HK-2 (cell line): Measurements from ENCODE around the gene SPEN.

Source experiments
- DNase-seq: peaks from one replicate; pipeline ENCODE4 v3.0.0-alpha.2; 2018; ENCODE audit not compliant: unreplicated experiment

SPEN gene

DNA sequence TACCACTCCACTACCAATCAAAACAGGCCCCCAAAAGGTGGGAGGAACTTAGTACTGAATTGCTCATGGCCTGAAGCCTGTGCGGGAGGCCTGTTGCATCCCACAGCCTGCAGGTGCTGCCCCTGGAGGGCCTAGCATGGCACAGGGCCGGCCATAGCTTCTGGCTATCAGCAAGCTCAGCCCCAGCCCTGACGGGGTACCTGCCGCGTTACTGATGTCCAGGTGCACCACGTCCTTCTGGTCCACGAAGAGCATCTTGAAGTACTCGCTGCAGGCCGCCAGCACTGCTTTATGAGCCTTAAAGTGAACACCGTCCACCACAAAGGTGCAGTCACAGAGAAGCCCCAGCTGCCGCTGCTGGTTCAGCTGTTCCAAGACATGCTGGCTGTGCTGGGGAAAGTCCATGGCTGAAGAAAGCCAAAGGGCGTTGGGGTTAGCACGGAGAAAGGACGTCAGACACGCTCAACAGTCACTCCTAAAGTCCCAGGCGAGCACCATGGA is 100.6 kb downstream of the SPEN start:
- no peak for DNase-seq

- peak; percentile 87 for DNase-seq
Observed at GRCh38 chr1:15948595-15949452, 101.3 kb downstream of the SPEN start.

- peak; percentile 93 for DNase-seq
Observed at GRCh38 chr1:15949453-15950245, 102.1 kb downstream of the SPEN start.

DNA sequence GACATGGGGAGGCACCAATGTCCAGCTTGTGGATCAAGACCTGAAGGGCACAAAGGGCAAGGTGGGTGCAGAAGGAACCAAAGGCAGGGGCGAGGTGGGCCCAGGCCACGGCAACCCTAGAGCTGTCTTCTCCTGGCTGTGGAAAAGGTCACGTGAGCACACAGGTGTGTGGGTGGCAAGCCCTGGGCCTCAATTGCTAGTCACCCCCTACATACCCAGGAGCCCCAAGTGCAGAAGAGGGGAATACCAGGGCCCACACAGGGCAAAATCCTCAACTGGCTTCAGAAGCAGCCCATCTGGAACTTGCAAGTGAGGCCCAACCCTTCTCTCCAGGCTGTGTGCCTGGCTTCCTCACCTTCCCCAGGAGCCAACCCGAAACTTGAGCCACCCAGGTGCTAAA is 102.8 kb downstream of the SPEN start:
- DNase-seq, result no peak

- DNase-seq, result no peak
Observed at GRCh38 chr1:15950763-15951295, 103.3 kb downstream of the SPEN start.

GRCh38 chr1:15951341-15952153 is 104.0 kb downstream of the SPEN start:
- DNase-seq, result no peak

- peak; percentile 87 for DNase-seq
Observed at GRCh38 chr1:15952317-15953258, 105.1 kb downstream of the SPEN start.

DNA sequence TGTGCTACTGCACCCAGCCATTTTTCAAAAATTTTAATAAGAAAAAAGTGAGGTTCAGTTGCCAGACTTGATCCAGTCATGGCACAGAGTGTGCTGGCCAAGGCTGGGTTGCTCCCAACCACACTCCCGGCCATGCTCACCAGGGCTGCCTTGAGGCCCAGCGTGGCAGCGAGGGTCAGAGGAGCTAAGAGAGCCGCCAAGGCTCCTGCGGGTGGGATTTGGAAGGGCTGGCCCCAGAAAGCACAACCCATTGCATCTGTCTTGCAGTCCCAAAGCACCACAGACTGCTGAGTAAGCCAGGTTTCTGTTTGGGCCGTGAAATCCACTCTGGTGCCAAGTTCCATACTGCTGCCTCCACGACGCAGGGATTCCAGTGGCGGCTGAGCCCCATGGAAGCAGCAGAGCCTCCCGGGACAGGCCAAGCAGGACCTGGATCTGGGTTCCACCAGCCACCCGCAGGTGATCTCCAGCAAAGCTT is 105.8 kb downstream of the SPEN start:
- no peak for DNase-seq

DNA sequence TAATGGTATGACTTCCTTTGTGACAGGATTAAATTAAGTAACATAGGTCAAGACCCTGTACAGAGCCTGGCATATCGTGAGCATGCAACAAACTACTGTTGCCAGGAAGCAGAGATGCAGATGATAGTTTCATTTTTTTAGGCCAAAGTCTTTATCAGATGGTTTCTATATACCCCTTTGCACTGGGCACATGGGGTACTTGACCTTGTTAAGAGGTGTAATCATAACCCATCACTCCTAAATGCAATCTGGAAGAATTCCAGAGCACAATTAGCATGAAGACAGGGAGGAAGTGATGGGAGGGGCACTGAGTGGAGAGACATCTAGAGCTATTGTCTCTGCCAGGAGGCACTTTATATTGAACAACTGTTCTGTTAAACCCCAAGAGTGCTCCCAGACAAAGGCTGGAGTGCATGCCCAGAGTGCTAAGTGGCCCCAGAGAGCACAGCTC is 106.3 kb downstream of the SPEN start:
- no peak for DNase-seq

- DNase-seq, result no peak
Observed at GRCh38 chr1:15954316-15954715, 106.8 kb downstream of the SPEN start.

DNA sequence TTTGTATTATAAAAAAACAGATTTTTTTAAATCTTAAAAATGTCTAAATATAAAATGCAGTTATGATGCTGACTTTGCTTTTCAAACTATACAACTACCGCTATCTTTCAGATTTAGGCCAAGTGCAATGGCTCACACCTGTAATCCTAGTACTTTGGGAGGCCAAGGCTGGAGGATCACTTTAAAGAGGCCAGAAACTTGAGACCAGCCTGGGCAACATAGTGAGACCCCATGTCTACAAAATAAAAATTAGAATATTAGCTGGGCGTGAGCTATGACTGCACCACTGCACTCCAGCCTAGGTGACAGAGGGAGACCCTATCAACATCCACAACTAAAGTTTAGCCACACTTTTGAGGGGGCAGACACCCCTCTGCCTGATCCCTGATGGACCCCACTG is 108.0 kb downstream of the SPEN start:
- DNase-seq, result no peak

DNA sequence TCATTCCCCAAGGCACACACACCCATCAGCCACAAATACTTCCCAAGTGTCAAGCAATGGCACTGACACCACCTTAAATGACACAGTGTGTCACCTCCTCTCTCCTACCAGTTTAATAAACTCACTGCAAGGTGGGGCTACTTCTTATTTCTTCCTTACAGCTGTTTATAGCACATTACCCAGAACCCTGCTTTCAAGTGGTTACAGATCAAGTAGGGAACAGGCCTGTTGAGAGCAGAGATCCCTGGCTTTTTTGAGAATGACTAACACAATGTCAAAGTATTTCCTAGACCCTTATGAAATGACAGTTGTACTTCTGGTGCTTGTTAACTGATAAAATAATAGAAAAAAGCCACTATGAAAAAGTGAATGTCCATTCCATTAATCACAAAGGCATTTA is 108.6 kb downstream of the SPEN start:
- DNase-seq, result no peak

DNA sequence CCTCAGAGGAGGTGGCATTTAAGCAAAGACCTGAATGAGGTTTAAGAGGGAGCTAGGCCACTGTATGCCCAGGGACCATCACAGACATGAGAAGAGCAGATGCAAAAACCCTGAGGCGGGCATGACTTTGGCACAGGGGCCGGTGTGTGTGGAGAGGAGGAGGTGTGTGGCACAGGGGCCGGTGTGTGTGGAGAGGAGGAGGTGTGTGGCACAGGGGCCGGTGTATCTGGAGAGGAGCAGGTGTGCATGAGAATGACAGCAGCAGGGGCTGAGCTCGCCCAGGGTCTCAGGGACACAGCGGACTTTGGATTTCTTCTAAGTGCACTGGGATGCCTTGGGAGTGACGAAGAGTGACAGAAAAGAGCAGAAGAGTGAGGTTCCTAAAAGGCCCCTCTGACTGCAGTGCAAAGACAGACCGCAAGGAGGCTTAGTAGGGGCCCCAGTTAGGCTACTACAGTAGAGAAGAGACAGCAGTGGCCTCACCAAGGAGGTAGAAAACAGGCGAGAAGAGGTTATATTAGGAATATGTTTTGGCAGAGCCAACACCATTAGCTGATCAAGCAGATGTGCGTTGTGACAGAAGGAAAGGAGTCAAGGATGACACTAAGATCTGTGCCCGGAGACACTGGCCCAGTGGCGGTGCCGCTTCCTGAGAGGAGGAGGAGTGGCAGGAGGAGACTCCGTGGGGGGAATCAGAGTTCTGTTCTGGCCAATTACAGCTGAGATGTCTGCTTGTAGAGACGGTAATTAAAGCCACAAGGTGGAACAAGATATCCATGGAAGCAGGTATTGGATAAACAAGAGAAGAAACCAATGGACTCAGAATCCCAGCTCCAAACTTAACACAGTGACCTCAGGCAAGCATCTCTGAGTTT is 110.0 kb downstream of the SPEN start:
- no peak for DNase-seq

DNA sequence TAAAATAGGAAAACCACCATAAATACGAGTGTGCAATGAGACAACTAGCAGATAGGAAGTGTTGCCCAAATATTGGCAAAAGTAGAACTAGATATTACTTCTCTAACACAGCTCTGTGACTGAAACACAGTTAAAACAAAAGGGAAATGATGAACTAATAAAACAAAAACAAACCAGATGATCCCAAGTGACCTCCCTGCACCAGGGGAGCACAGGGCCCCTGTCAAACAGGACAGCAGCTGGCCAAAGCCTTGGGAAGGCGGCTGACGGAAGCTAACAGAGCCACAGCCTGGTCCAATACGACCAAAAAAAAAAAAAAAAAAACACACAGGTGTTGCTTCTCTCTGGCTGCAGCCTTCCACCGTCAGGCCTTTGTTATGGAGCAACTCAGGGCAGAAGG is 110.6 kb downstream of the SPEN start:
- DNase-seq, result no peak

- DNase-seq, result no peak
Observed at GRCh38 chr1:15958793-15959192, 111.3 kb downstream of the SPEN start.

DNA sequence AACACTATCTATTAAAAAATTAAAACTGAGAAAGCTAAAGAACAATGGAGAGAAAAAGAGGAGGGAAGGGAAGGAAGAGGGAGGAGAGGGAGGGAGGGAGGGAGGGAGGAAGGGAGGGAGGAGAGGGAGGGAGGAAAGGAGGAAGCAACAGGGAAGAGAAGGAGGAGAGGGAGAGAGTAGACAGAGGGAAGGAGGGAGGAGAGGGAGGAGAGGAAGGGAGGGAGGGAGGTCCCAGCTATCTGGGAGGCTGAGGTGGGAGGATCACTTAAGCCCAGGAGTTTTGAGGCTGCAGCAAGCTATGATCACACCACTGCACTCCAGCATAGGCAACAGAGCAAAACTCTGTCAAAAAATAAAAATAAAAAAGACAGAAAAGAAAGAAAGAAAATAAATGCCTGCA is 111.9 kb downstream of the SPEN start:
- DNase-seq, result no peak

DNA sequence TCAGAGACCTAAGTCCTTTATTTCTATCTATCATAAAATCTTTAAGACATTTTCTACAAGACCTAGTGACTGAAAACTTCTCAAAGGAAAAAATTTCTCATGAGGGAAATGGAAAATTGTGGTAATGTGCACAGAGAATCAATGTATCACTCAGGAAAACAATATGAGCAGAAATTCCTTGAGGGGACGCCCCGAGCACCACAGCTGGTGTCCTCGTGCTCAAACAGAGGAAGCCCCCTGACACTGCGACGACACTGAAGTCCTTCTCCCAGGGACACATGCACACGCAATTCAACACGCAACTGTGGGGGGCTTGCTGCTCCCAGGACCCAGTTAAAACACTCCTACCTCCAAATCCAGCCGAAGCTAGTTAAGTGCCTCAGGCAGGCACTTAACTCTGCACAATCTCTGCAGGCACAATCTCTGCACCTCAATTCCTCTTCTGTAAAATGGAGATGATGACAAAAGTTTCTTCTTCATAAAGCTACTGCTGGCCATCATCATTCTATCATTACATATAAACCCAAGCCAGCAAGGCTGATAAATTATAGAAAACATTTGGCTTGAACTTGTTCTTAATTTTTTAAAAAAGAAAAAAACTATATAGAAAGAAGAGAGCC is 112.4 kb downstream of the SPEN start:
- DNase-seq, result no peak

GRCh38 chr1:15960808-15961207 is 113.3 kb downstream of the SPEN start:
- no peak for DNase-seq

- no peak for DNase-seq
Observed at GRCh38 chr1:15961492-15961891, 114.0 kb downstream of the SPEN start.
